ENCODE results near the gene DUSP5.

- TF ChIP-seq CTCF (IDR thresholded peaks at IDR 0.05) (no peak), POLR2AphosphoS5 (IDR thresholded peaks at IDR 0.05; ENCODE audit: low read depth, low read length) (no peak)
These were observed 50.3 kb downstream of the DUSP5 start for GRCh38 chr10:110548002-110548401.
